ENCODE data around the gene TMEM82.

- TF ChIP-seq CTCF (IDR thresholded peaks at IDR 0.05) (no peak), POLR2A (IDR thresholded peaks at IDR 0.05) (no peak)
Observed at GRCh38 chr1:15749399-15750291, 7.3 kb downstream of the TMEM82 start.
